GM19324 (cell line): ENCODE data around the gene OR6S1.
"Not testable (repeated sequence)": the region's sequence is repeated elsewhere in the genome, so short reads cannot be mapped to it uniquely, and the experiment has no call there.

Source experiments
- ATAC-seq: cut with Tn5 transposase; IDR thresholded peaks from one replicate; pipeline ENCODE4 v1.9.1; 2021; ENCODE audit warnings: mild to moderate bottlenecking, moderate library complexity; ENCODE audit not compliant: unreplicated experiment, low FRiP score

The OR6S1 gene

GRCh38 chr14:20632448-20632830 lies 9.1 kb downstream of the OR6S1 start:
- ATAC-seq: no peak

GRCh38 chr14:20631880-20632389 lies 9.6 kb downstream of the OR6S1 start:
- no peak for ATAC-seq

GRCh38 chr14:20631023-20631879 lies 10.2 kb downstream of the OR6S1 start:
- ATAC-seq: no peak

GRCh38 chr14:20630340-20631022 lies 11.0 kb downstream of the OR6S1 start:
- ATAC-seq: peak; percentile 43

GRCh38 chr14:20628063-20628854 lies 13.2 kb downstream of the OR6S1 start:
- ATAC-seq: no peak

- no peak for ATAC-seq
These were observed 14.0 kb downstream of the OR6S1 start for GRCh38 chr14:20627346-20628027.

- ATAC-seq: no peak
These were observed 15.2 kb downstream of the OR6S1 start for GRCh38 chr14:20626274-20626673.

GRCh38 chr14:20624495-20625070 lies 16.9 kb downstream of the OR6S1 start:
- no peak for ATAC-seq

- no peak for ATAC-seq
These were observed 17.7 kb downstream of the OR6S1 start for GRCh38 chr14:20623798-20624197.

GRCh38 chr14:20622816-20623291 lies 18.6 kb downstream of the OR6S1 start:
- no peak for ATAC-seq

- no peak for ATAC-seq
These were observed 20.6 kb downstream of the OR6S1 start for GRCh38 chr14:20620798-20621478.

GRCh38 chr14:20619688-20620087 lies 21.8 kb downstream of the OR6S1 start:
- not testable (repeated sequence) for ATAC-seq

GRCh38 chr14:20618271-20618749 lies 23.2 kb downstream of the OR6S1 start:
- ATAC-seq: no peak

- peak; percentile 43 for ATAC-seq
These were observed 24.1 kb downstream of the OR6S1 start for GRCh38 chr14:20617138-20618003.

GRCh38 chr14:20615996-20616395 lies 25.5 kb downstream of the OR6S1 start:
- no peak for ATAC-seq

- peak; percentile 2 for ATAC-seq
These were observed 27.3 kb downstream of the OR6S1 start for GRCh38 chr14:20614038-20614840.
